ENCODE results near the gene FAM168A. TPM values are rescaled to one million over a fixed set of nuclear protein-coding genes. Genes with fewer than 3 reads are reported as not detected.

Gene FAM168A
- total RNA-seq, 1 experiment from 2014 or later, result 21.1 TPM

DNA sequence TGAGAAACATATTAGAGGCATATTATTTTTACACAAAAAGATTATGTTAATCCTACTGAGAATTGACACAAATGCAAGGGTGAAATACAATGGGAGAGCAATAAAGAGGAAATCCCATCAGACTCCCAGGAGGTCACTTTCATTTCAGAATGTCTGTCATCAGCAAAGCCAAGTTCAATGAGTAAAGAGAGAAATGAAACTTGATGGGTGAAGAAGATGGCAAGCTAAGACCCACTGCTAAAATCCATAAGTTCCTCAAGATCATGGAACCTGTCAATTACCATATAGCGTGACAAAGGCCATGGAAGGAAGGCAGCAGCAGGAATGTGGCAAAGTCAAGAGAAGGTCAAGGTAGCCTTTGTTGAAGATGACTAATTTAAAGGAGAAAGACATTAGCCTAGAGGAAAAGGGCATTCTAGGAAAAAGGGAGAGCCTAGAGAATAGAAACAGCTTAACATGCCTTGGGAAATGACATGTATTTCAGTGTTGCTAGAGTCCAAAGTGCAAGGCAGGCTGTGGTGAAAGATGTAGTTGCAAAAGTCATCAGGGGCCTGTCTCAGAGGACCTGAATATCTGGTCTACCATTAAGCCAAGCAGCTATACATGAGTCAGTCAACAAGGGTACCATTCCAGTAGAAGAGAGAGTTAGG, 43.1 kb downstream of the FAM168A start:
- TF ChIP-seq, protein P1, sequence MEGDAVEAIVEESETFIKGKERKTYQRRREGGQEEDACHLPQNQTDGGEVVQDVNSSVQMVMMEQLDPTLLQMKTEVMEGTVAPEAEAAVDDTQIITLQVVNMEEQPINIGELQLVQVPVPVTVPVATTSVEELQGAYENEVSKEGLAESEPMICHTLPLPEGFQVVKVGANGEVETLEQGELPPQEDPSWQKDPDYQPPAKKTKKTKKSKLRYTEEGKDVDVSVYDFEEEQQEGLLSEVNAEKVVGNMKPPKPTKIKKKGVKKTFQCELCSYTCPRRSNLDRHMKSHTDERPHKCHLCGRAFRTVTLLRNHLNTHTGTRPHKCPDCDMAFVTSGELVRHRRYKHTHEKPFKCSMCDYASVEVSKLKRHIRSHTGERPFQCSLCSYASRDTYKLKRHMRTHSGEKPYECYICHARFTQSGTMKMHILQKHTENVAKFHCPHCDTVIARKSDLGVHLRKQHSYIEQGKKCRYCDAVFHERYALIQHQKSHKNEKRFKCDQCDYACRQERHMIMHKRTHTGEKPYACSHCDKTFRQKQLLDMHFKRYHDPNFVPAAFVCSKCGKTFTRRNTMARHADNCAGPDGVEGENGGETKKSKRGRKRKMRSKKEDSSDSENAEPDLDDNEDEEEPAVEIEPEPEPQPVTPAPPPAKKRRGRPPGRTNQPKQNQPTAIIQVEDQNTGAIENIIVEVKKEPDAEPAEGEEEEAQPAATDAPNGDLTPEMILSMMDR (conservative IDR thresholded peaks at IDR 0.05), result no peak
- Mint-ChIP-seq H3K27me3 (ENCODE audit: low read depth) (no peaks in the 10 kb centered on the region), H3K9me3 (no peaks in the 10 kb centered on the region), H3K4me3 (no peak overlapping the region; a peak in 1 of 5 replicates), H3K27ac (peak overlapping the region in 2 of 3 experiments; percentile 22 to 27; a peak in 2 of 7 replicates), H3K4me1 (peaks cover 22 to 36% of the 10 kb centered on the region in 2 experiments), H3K36me3 (ENCODE audit: insufficient read depth in 1 of 3, low read depth in 3 of 3) (no peaks in the 10 kb centered on the region; a peak in 1 of 7 replicates)
- no peak overlapping the region for H4K8ac ChIP-seq (replicated peaks; ENCODE audit: insufficient read length, low read depth, low read length)
- no peak overlapping the region for H3K23ac ChIP-seq (ENCODE audit: insufficient read length, low read depth, low read length)
- H4K20me1 ChIP-seq (ENCODE audit: control insufficient read depth, insufficient read depth, insufficient read length), result no peaks in the 10 kb centered on the region
- H3K79me2 ChIP-seq (ENCODE audit: insufficient read depth, low read length), result no peaks in the 10 kb centered on the region; the same call in 1 of the 2 replicates
- DNase-seq, result no peak
- H2BK15ac ChIP-seq (ENCODE audit: low read depth, low read length), result no peak overlapping the region
- H3T11ph ChIP-seq (ENCODE audit: low read length), result no peak overlapping the region
- no peaks in the 10 kb centered on the region for H3K9me3 ChIP-seq (ENCODE audit: control insufficient read depth, low read depth, low read length)
- H3K18ac ChIP-seq (ENCODE audit: insufficient read length, low read depth, low read length), result no peak overlapping the region
- peak overlapping the region; percentile 0 for H3K4me2 ChIP-seq (ENCODE audit: insufficient read depth, insufficient read length, low read length)
- no peak overlapping the region for H2BK5ac ChIP-seq (ENCODE audit: insufficient read length, low read length)
- H3K23me2 ChIP-seq (ENCODE audit: insufficient read length, low read depth, low read length, poor library complexity, severe bottlenecking), result no peaks in the 10 kb centered on the region
- peak overlapping the region; percentile 20 for H3K27ac ChIP-seq (ENCODE audit: insufficient read length, low read depth, low read length)
- no peak overlapping the region for H2BK12ac ChIP-seq (ENCODE audit: insufficient read length, low read depth, low read length)
- no peak overlapping the region for H2BK120ac ChIP-seq (ENCODE audit: low read depth, low read length, poor library complexity, severe bottlenecking)
- H2AFZ ChIP-seq (ENCODE audit: low read length), result no peak overlapping the region
- no peaks in the 10 kb centered on the region for H3K27me3 ChIP-seq (ENCODE audit: insufficient read depth, low read length)
- H3K56ac ChIP-seq (ENCODE audit: insufficient read length, low read depth, low read length), result no peak overlapping the region
- H2AK5ac ChIP-seq (ENCODE audit: insufficient read length, low read length), result no peak overlapping the region
- H3K4ac ChIP-seq (ENCODE audit: low read depth, low read length), result no peak overlapping the region
- peaks cover 3% of the 10 kb centered on the region for H3K79me1 ChIP-seq (ENCODE audit: insufficient read depth, low read depth, low read length, poor library complexity, severe bottlenecking)
- H3K4me1 ChIP-seq (ENCODE audit: insufficient read depth, low read length), result peaks cover 7% of the 10 kb centered on the region
- H3K14ac ChIP-seq (ENCODE audit: insufficient read depth, low read length), result no peak overlapping the region
- no peak overlapping the region for H4K91ac ChIP-seq (ENCODE audit: insufficient read length, low read depth, low read length)
- H2BK20ac ChIP-seq (ENCODE audit: low read depth, low read length, poor library complexity, severe bottlenecking), result no peak overlapping the region
- H3K9ac ChIP-seq (ENCODE audit: extremely low read depth, insufficient read length, low read length), result no peak overlapping the region
- WGBS (ENCODE audit: extremely low coverage, insufficient read length, low lambda C conversion rate), result no CpG with 5 or more reads among the region's 1 CpG
- H4K5ac ChIP-seq (ENCODE audit: insufficient read length, low read depth, low read length), result no peak overlapping the region
